SK-N-SH (cell line): ENCODE data around the gene SEH1L. TPM values are rescaled to one million over a fixed set of nuclear protein-coding genes. Genes with fewer than 3 reads are reported as not detected.
A peak's percentile ranks its signal among the peaks of the same experiment; 100 is the strongest.

Source experiments
- CTCF ChIA-PET: fragments of 300-600, 350-600 bp; formaldehyde crosslinking; extraction: SDS; loops from one replicate; lab custom pipeline; 2021; lab: Yijun Ruan, JAX
- POLR2A ChIA-PET: fragments of 350-600 bp; sonication (Branson Sonifier 250); formaldehyde crosslinking; extraction: SDS; loops from one replicate; lab custom pipeline; 2020; ENCODE audit warnings: antibody characterized with exemption, inconsistent platforms; lab: Yijun Ruan, JAX
- DNase-seq: peaks from one replicate; pipeline ENCODE4 v3.0.0; 2012
- H2AFZ ChIP-seq: fragments of 200-600 bp; sonication (generic); 2 replicates; pipeline ENCODE4 v1.8.1; 2016; ENCODE audit warnings: antibody characterized with exemption, mild to moderate bottlenecking, low read depth
- H3F3A ChIP-seq: fragments of 200-600 bp; sonication (generic); replicated peaks from 2 replicates; pipeline ENCODE3; 2016; ENCODE audit warnings: antibody characterized with exemption, mild to moderate bottlenecking; ENCODE audit not compliant: insufficient read depth
- H3K27ac ChIP-seq, 2 experiments: fragments of 200-500 bp in 1 of 2; fragments of 200-600 bp in 1 of 2; sonication (Bioruptor generic) in 1 of 2; sonication (generic), shearing (Covaris generic) in 1 of 2; 2 replicates each; pipeline versions ENCODE4 v1.5.1 to v1.6.1; 2014 to 2016; ENCODE audit warnings: low read depth in 2 of 2, inconsistent platforms in 1 of 2, low read length in 1 of 2, mild to moderate bottlenecking in 1 of 2, mixed read lengths in 1 of 2
- H3K27me3 ChIP-seq: fragments of 200-600 bp; sonication (generic), shearing (Covaris generic); 2 replicates; pipeline ENCODE4 v1.6.1; 2016; ENCODE audit warnings: mixed run types; ENCODE audit not compliant: insufficient read depth
- H3K36me3 ChIP-seq, 2 experiments: fragments of 200-500 bp in 1 of 2; fragments of 200-600 bp in 1 of 2; sonication (Bioruptor generic) in 1 of 2; sonication (generic) in 1 of 2; replicated peaks in 1 of 2; 2 replicates each; pipeline versions ENCODE3 to v1.5.1; 2014 to 2016; ENCODE audit warnings: low read length in 1 of 2, mild to moderate bottlenecking in 1 of 2; ENCODE audit not compliant: insufficient read depth in 2 of 2, control insufficient read depth in 1 of 2
- H3K4me1 ChIP-seq, 2 experiments: fragments of 200-500 bp in 1 of 2; fragments of 200-600 bp in 1 of 2; sonication (Bioruptor generic) in 1 of 2; sonication (generic), shearing (Covaris generic) in 1 of 2; 2 replicates each; pipeline versions ENCODE4 v1.5.1 to v1.6.1; 2014 to 2016; ENCODE audit warnings: low read depth in 1 of 2, low read length in 1 of 2, mixed run types in 1 of 2; ENCODE audit not compliant: insufficient read depth in 2 of 2, control insufficient read depth in 1 of 2
- H3K4me2 ChIP-seq: fragments of 200-600 bp; sonication (generic), shearing (Covaris generic); 2 replicates; pipeline ENCODE4 v1.6.1; 2017; ENCODE audit warnings: mixed run types
- H3K4me3 ChIP-seq, 2 experiments: fragments of 200-500 bp in 1 of 2; fragments of 200-600 bp in 1 of 2; sonication (Bioruptor generic) in 1 of 2; sonication (generic), shearing (Covaris generic) in 1 of 2; 2 replicates each; pipeline versions ENCODE4 v1.5.1 to v1.8.1; 2014 to 2016; ENCODE audit warnings: low read depth in 2 of 2, inconsistent platforms in 1 of 2, low read length in 1 of 2, mild to moderate bottlenecking in 1 of 2, mixed read lengths in 1 of 2, moderate library complexity in 1 of 2
- H3K79me2 ChIP-seq: fragments of 200-600 bp; sonication (generic); 2 replicates; pipeline ENCODE4 v1.8.1; 2017; ENCODE audit warnings: mild to moderate bottlenecking; ENCODE audit not compliant: insufficient read depth
- H3K9ac ChIP-seq: fragments of 200-600 bp; sonication (generic); 2 replicates; pipeline ENCODE4 v1.6.1; 2017; ENCODE audit warnings: mixed run types
- H3K9me2 ChIP-seq: fragments of 200-600 bp; sonication (generic); 2 replicates; pipeline ENCODE4 v1.6.1; 2017; ENCODE audit warnings: mixed run types
- H3K9me3 ChIP-seq: fragments of 200-600 bp; sonication (generic); 2 replicates; pipeline ENCODE4 v1.6.1; 2017; ENCODE audit warnings: mixed run types, mild to moderate bottlenecking, moderate library complexity
- H4K20me1 ChIP-seq: fragments of 200-600 bp; sonication (generic); 2 replicates; pipeline ENCODE4 v1.6.1; 2017; ENCODE audit warnings: mild to moderate bottlenecking, mixed run types; ENCODE audit not compliant: insufficient read depth
- EP300 ChIP-seq, 2 experiments: IDR thresholded peaks; 2 replicates each; pipeline versions ENCODE4 v1.4.0 to v1.6.1; 2012; ENCODE audit warnings: borderline replicate concordance in 1 of 2, low read depth in 1 of 2, low read length in 1 of 2
- FOSL2 ChIP-seq: IDR thresholded peaks from 2 replicates; pipeline ENCODE4 v1.4.0; 2012; ENCODE audit warnings: low read depth, mild to moderate bottlenecking, moderate library complexity, borderline replicate concordance
- GATA2 ChIP-seq: sonication (generic); formaldehyde crosslinking; IDR thresholded peaks from 2 replicates; pipeline ENCODE4 v1.5.0; 2020; ENCODE audit warnings: mild to moderate bottlenecking, missing genetic modification reagents
- IRF3 ChIP-seq: fragments of 150-350 bp; IDR thresholded peaks from 2 replicates; pipeline ENCODE4 v1.6.1; 2016; ENCODE audit warnings: mild to moderate bottlenecking, low read depth, low read length
- JUND ChIP-seq: IDR thresholded peaks from 2 replicates; pipeline ENCODE4 v1.4.0; 2012
- MXI1 ChIP-seq: IDR thresholded peaks from 2 replicates; pipeline ENCODE4 v1.6.1; 2012; ENCODE audit warnings: mild to moderate bottlenecking, low read depth, low read length, improper control_type of control experiment
- NFIC ChIP-seq: IDR thresholded peaks from 2 replicates; pipeline ENCODE4 v1.4.0; 2012; ENCODE audit warnings: borderline replicate concordance
- RCOR1 ChIP-seq: fragments of 150-350 bp; IDR thresholded peaks from 2 replicates; pipeline ENCODE4 v1.6.1; 2017; ENCODE audit warnings: antibody characterized with exemption, low read length
- SIN3A ChIP-seq: IDR thresholded peaks from 2 replicates; pipeline ENCODE4 v1.6.1; 2012; ENCODE audit warnings: low read depth, mild to moderate bottlenecking, low read length, moderate library complexity, borderline replicate concordance
- TEAD4 ChIP-seq: IDR thresholded peaks from 2 replicates; pipeline ENCODE4 v1.4.0; 2012; ENCODE audit warnings: mild to moderate bottlenecking, borderline replicate concordance; ENCODE audit not compliant: insufficient read depth
- USF1 ChIP-seq: IDR thresholded peaks from 2 replicates; pipeline ENCODE4 v1.4.0; 2012; ENCODE audit warnings: low read depth, borderline replicate concordance
- WGBS: methylation state at CpG from one replicate; pipeline ENCODE4 v1.1.6; 2017; ENCODE audit warnings: low lambda C conversion rate; 5-methylcytosine and 5-hydroxymethylcytosine counted together
- polyA plus RNA-seq, 3 experiments: library from polyadenylated mRNA; depleted of rRNA; stranded (reverse); fragments of >200 nt; gene quantifications; 2 replicates each; pipeline ENCODE4 v1.2.3, GENCODE V29; 2012
- TF ChIP-seq, protein P1 (sequence below): IDR thresholded peaks from 2 replicates; pipeline ENCODE4 v1.4.0; 2012; ENCODE audit warnings: low read depth
- TF ChIP-seq, protein P2 (sequence below): fragments of 200-600 bp; sonication (generic); IDR thresholded peaks from 2 replicates; pipeline ENCODE4 v1.6.1; 2017; ENCODE audit warnings: antibody characterized with exemption, mild to moderate bottlenecking, moderate library complexity
- TF ChIP-seq, protein P3 (sequence below): fragments of 150-350 bp; IDR thresholded peaks from 2 replicates; pipeline ENCODE4 v1.6.1; 2017; ENCODE audit warnings: antibody characterized with exemption, low read length, low read depth, borderline replicate concordance
- TF ChIP-seq, protein P4 (sequence below): IDR thresholded peaks from 2 replicates; pipeline ENCODE4 v1.6.1; 2012; ENCODE audit warnings: mild to moderate bottlenecking, low read depth, low read length, moderate library complexity

The SEH1L gene
- polyA plus RNA-seq, 1 of the 3 experiments (the other 2 are of a cell fraction), result 29.8 TPM

DNA sequence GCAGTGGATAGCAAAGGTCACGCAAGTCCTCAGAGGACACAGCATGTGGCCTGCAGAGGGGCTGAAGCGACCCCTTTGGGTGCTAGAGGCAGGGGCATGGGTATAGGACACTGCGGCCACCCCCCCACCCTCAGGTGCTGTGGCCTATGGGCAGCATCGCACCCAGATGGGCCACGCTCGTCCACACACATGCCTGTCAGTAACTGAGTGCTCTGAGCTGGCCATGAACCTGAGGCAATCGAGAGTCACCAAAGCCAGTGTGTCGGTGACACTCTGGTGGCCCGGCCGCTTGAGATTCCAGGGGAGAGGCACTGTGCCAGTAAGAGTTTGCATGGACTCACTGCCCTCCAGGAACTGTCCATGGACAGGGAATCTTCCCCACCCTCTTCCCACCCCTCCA, 41.0 kb upstream of the SEH1L start (continued):
- no peak for TF ChIP-seq IRF3

DNA sequence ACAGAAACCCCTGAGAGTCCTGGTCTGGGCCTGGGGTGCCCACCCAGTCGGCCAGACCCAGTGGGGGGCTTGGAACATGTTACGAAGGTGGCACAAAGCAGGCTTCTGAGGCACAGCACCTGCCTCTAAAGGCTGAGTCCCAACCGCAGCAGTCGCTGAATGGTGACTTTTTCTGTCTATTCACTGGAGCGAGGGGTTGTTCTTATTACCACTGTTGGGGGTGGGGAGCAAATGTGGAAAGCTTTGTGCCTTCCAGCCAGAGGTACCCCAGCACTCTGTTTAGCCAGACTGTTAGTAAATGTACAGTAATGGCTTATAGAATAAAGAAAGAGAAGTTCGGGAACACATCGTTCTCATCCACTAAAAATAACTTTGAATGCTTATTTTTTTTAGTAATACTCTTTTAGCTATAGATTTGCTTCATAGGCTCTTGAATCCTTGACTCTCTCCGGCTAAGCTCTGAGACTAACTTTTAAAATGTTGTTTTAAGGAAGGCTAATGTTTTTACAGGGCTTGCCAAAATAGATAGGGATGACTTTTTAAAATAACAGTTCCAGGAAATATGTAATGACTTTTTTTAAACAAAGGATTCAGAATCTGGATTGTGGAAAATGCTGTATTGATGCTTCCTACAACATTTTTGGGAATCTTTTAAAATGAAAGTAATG, 40.4 kb upstream of the SEH1L start:
- CTCF ChIA-PET, result interaction anchor here (0.8 to 2.1 kb wide), 4 partner anchors 11 to 27 kb away, joined by 3 to 6 read pairs (median 5); no protein-coding TSS in a partner anchor
- no peak for DNase-seq
- no peaks in the 10 kb centered on the region for H3K79me2 ChIP-seq

More for the DNA sequence above, 40.4 kb upstream of the SEH1L start:
- WGBS, result 65% methylated on average over 7 of the region's 8 CpGs
- no peaks in the 10 kb centered on the region for H3K27me3 ChIP-seq
- no peaks in the 10 kb centered on the region for H3K36me3 ChIP-seq
- no peaks in the 10 kb centered on the region for H3K9me2 ChIP-seq
- H3K4me2 ChIP-seq, result peak overlapping the region; percentile 75
- H2AFZ ChIP-seq, result 0 out of 2 replicates have a peak overlapping the region, but pooled peaks have one; percentile 28
- H3K4me1 ChIP-seq, result peaks cover 0 to 7% of the 10 kb centered on the region in 2 experiments; a peak in 2 of 4 replicates
- no peak overlapping the region for H3K9ac ChIP-seq
- peaks cover 13% of the 10 kb centered on the region for H3F3A ChIP-seq
- TF ChIP-seq GATA2 (CRISPR knock-in tag) (no peak), IRF3 (no peak), USF1 (no peak), SIN3A (no peak), FOSL2 (no peak), TEAD4 (no peak), RCOR1 (no peak), JUND (no peak), MXI1 (no peak), NFIC (no peak), EP300 (IDR thresholded peaks at IDR 0.05; ENCODE audit: borderline replicate concordance in 1 of 2, low read depth in 1 of 2, low read length in 1 of 2) (no peak)
- TF ChIP-seq, protein P1, sequence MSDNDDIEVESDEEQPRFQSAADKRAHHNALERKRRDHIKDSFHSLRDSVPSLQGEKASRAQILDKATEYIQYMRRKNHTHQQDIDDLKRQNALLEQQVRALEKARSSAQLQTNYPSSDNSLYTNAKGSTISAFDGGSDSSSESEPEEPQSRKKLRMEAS, result no peak
- TF ChIP-seq, protein P2, sequence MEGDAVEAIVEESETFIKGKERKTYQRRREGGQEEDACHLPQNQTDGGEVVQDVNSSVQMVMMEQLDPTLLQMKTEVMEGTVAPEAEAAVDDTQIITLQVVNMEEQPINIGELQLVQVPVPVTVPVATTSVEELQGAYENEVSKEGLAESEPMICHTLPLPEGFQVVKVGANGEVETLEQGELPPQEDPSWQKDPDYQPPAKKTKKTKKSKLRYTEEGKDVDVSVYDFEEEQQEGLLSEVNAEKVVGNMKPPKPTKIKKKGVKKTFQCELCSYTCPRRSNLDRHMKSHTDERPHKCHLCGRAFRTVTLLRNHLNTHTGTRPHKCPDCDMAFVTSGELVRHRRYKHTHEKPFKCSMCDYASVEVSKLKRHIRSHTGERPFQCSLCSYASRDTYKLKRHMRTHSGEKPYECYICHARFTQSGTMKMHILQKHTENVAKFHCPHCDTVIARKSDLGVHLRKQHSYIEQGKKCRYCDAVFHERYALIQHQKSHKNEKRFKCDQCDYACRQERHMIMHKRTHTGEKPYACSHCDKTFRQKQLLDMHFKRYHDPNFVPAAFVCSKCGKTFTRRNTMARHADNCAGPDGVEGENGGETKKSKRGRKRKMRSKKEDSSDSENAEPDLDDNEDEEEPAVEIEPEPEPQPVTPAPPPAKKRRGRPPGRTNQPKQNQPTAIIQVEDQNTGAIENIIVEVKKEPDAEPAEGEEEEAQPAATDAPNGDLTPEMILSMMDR, result no peak
- TF ChIP-seq, protein P3, sequence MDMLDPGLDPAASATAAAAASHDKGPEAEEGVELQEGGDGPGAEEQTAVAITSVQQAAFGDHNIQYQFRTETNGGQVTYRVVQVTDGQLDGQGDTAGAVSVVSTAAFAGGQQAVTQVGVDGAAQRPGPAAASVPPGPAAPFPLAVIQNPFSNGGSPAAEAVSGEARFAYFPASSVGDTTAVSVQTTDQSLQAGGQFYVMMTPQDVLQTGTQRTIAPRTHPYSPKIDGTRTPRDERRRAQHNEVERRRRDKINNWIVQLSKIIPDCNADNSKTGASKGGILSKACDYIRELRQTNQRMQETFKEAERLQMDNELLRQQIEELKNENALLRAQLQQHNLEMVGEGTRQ, result no peak
- TF ChIP-seq, protein P4, sequence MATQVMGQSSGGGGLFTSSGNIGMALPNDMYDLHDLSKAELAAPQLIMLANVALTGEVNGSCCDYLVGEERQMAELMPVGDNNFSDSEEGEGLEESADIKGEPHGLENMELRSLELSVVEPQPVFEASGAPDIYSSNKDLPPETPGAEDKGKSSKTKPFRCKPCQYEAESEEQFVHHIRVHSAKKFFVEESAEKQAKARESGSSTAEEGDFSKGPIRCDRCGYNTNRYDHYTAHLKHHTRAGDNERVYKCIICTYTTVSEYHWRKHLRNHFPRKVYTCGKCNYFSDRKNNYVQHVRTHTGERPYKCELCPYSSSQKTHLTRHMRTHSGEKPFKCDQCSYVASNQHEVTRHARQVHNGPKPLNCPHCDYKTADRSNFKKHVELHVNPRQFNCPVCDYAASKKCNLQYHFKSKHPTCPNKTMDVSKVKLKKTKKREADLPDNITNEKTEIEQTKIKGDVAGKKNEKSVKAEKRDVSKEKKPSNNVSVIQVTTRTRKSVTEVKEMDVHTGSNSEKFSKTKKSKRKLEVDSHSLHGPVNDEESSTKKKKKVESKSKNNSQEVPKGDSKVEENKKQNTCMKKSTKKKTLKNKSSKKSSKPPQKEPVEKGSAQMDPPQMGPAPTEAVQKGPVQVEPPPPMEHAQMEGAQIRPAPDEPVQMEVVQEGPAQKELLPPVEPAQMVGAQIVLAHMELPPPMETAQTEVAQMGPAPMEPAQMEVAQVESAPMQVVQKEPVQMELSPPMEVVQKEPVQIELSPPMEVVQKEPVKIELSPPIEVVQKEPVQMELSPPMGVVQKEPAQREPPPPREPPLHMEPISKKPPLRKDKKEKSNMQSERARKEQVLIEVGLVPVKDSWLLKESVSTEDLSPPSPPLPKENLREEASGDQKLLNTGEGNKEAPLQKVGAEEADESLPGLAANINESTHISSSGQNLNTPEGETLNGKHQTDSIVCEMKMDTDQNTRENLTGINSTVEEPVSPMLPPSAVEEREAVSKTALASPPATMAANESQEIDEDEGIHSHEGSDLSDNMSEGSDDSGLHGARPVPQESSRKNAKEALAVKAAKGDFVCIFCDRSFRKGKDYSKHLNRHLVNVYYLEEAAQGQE, result no peak
- H3K27ac ChIP-seq, result peak overlapping the region in 1 of 2 experiments; percentile 75; a peak in 2 of 4 replicates
- peak overlapping the region in 1 of 2 experiments; percentile 56; a peak in 2 of 4 replicates for H3K4me3 ChIP-seq
- POLR2A ChIA-PET, result no interaction called here
- no peaks in the 10 kb centered on the region for H3K9me3 ChIP-seq
- H4K20me1 ChIP-seq, result peaks cover 6% of the 10 kb centered on the region; the same call in 1 of the 2 replicates
